H9 (cell line): ENCODE data around the gene ZNF791. TPM values are rescaled to one million over a fixed set of nuclear protein-coding genes. Genes with fewer than 3 reads are reported as not detected.

ENCODE experiments used
- DNase-seq: peaks from one replicate; pipeline ENCODE4 v3.0.0-alpha.2; 2017
- H2AFZ ChIP-seq: one replicate; pipeline ENCODE4 v1.6.1; 2013; ENCODE audit warnings: mild to moderate bottlenecking, low read length, control low read depth, moderate library complexity
- H2AK5ac ChIP-seq: 2 replicates; pipeline ENCODE4 v1.6.1; 2013; ENCODE audit warnings: low read length, control low read depth, mixed read lengths; ENCODE audit not compliant: insufficient read length
- H2BK120ac ChIP-seq: one replicate; pipeline ENCODE4 v1.6.1; 2013; ENCODE audit warnings: low read depth, mild to moderate bottlenecking, low read length, control low read depth, inconsistent platforms; ENCODE audit not compliant: poor library complexity, severe bottlenecking
- H2BK12ac ChIP-seq: 2 replicates; pipeline ENCODE4 v1.6.1; 2013; ENCODE audit warnings: low read length, control low read depth, mixed read lengths, low read depth; ENCODE audit not compliant: insufficient read length
- H2BK15ac ChIP-seq: 2 replicates; pipeline ENCODE4 v1.6.1; 2013; ENCODE audit warnings: low read depth, low read length, control low read depth
- H2BK20ac ChIP-seq: one replicate; pipeline ENCODE4 v1.6.1; 2013; ENCODE audit warnings: low read depth, mild to moderate bottlenecking, low read length, control low read depth, inconsistent platforms; ENCODE audit not compliant: poor library complexity, severe bottlenecking
- H2BK5ac ChIP-seq: 2 replicates; pipeline ENCODE4 v1.6.1; 2013; ENCODE audit warnings: low read length, control low read depth, mixed read lengths; ENCODE audit not compliant: insufficient read length
- H3K14ac ChIP-seq: 2 replicates; pipeline ENCODE4 v1.6.1; 2013; ENCODE audit warnings: low read length, control low read depth; ENCODE audit not compliant: insufficient read depth
- H3K18ac ChIP-seq: 2 replicates; pipeline ENCODE4 v1.6.1; 2013; ENCODE audit warnings: low read depth, mild to moderate bottlenecking, mixed read lengths, low read length, control low read depth; ENCODE audit not compliant: insufficient read length
- H3K23ac ChIP-seq: 2 replicates; pipeline ENCODE4 v1.6.1; 2013; ENCODE audit warnings: low read length, control low read depth, mixed read lengths, low read depth; ENCODE audit not compliant: insufficient read length
- H3K23me2 ChIP-seq: 2 replicates; pipeline ENCODE4 v1.6.1; 2013; ENCODE audit warnings: low read depth, mild to moderate bottlenecking, mixed read lengths, low read length, control low read depth; ENCODE audit not compliant: insufficient read length, poor library complexity, severe bottlenecking
- H3K27ac ChIP-seq: 2 replicates; pipeline ENCODE4 v1.5.1; 2013; ENCODE audit warnings: low read length, control low read depth, mixed read lengths, low read depth; ENCODE audit not compliant: insufficient read length
- H3K27me3 ChIP-seq: 2 replicates; pipeline ENCODE4 v1.6.1; 2013; ENCODE audit warnings: low read length, control low read depth, inconsistent platforms; ENCODE audit not compliant: insufficient read depth
- H3K4ac ChIP-seq: 2 replicates; pipeline ENCODE4 v1.6.1; 2013; ENCODE audit warnings: low read depth, mild to moderate bottlenecking, control low read depth, inconsistent platforms, low read length, moderate library complexity
- H3K4me1 ChIP-seq: 2 replicates; pipeline ENCODE4 v1.6.1; 2013; ENCODE audit warnings: low read length, control low read depth, inconsistent platforms; ENCODE audit not compliant: insufficient read depth
- H3K4me2 ChIP-seq: 2 replicates; pipeline ENCODE4 v1.6.1; 2013; ENCODE audit warnings: low read length, control low read depth, mixed read lengths; ENCODE audit not compliant: insufficient read length, insufficient read depth
- H3K56ac ChIP-seq: 2 replicates; pipeline ENCODE4 v1.6.1; 2013; ENCODE audit warnings: low read depth, mild to moderate bottlenecking, mixed read lengths, low read length, control low read depth; ENCODE audit not compliant: insufficient read length
- H3K79me1 ChIP-seq: 2 replicates; pipeline ENCODE4 v1.6.1; 2013; ENCODE audit warnings: low read depth, mild to moderate bottlenecking, moderate library complexity, low read length, control low read depth, inconsistent platforms; ENCODE audit not compliant: insufficient read depth, poor library complexity, severe bottlenecking
- H3K79me2 ChIP-seq: 2 replicates; pipeline ENCODE4 v1.6.1; 2013; ENCODE audit warnings: low read length, control low read depth, inconsistent platforms; ENCODE audit not compliant: insufficient read depth
- H3K9ac ChIP-seq: 2 replicates; pipeline ENCODE4 v1.6.1; 2013; ENCODE audit warnings: low read length, control low read depth, mixed read lengths; ENCODE audit not compliant: insufficient read length; ENCODE audit errors: extremely low read depth
- H3K9me3 ChIP-seq: one replicate; pipeline ENCODE4 v1.6.1; 2013; ENCODE audit warnings: low read depth, low read length, inconsistent platforms; ENCODE audit not compliant: control insufficient read depth
- H3T11ph ChIP-seq: one replicate; pipeline ENCODE4 v1.6.1; 2013; ENCODE audit warnings: mild to moderate bottlenecking, low read length, control low read depth, inconsistent platforms
- H4K20me1 ChIP-seq: one replicate; pipeline ENCODE4 v1.6.1; 2013; ENCODE audit not compliant: control insufficient read depth, insufficient read length, insufficient read depth
- H4K5ac ChIP-seq: 2 replicates; pipeline ENCODE4 v1.6.1; 2013; ENCODE audit warnings: low read depth, mild to moderate bottlenecking, mixed read lengths, low read length, control low read depth; ENCODE audit not compliant: insufficient read length
- H4K8ac ChIP-seq: replicated peaks from 2 replicates; pipeline ENCODE4 v1.6.1; 2013; ENCODE audit warnings: low read length, control low read depth, mixed read lengths, low read depth; ENCODE audit not compliant: insufficient read length
- H4K91ac ChIP-seq: 2 replicates; pipeline ENCODE4 v1.6.1; 2013; ENCODE audit warnings: low read depth, mild to moderate bottlenecking, moderate library complexity, mixed read lengths, low read length, control low read depth; ENCODE audit not compliant: insufficient read length
- H3K27ac Mint-ChIP-seq, 3 experiments: 2 replicates in 2 of 3; 3 replicates in 1 of 3; pipeline ENCODE4 v1.8.0; 2020 to 2021; ENCODE audit warnings: mixed read lengths in 3 of 3, mild to moderate bottlenecking in 1 of 3, moderate library complexity in 1 of 3
- H3K27me3 Mint-ChIP-seq: 2 replicates; pipeline ENCODE4 v1.8.0; 2021; ENCODE audit warnings: low read depth, mild to moderate bottlenecking, moderate library complexity, mixed read lengths
- H3K36me3 Mint-ChIP-seq, 3 experiments: 2 replicates in 2 of 3; 3 replicates in 1 of 3; pipeline ENCODE4 v1.8.0; 2020 to 2021; ENCODE audit warnings: low read depth in 3 of 3, mixed read lengths in 3 of 3; ENCODE audit not compliant: insufficient read depth in 1 of 3
- H3K4me1 Mint-ChIP-seq, 2 experiments: 2 replicates each; pipeline ENCODE4 v1.8.0; 2020; ENCODE audit warnings: mixed read lengths in 2 of 2
- H3K4me3 Mint-ChIP-seq, 2 experiments: 2 replicates in 1 of 2; 3 replicates in 1 of 2; pipeline ENCODE4 v1.8.0; 2020 to 2021; ENCODE audit warnings: mild to moderate bottlenecking in 2 of 2, mixed read lengths in 2 of 2, moderate library complexity in 1 of 2
- H3K9me3 Mint-ChIP-seq, 2 experiments: 2 replicates in 1 of 2; 3 replicates in 1 of 2; pipeline ENCODE4 v1.8.0; 2020; ENCODE audit warnings: mild to moderate bottlenecking in 2 of 2, mixed read lengths in 2 of 2, moderate library complexity in 1 of 2
- WGBS: extraction: QIAGEN DNeasy Blood & Tissue Kit; methylation state at CpG from one replicate; pipeline ENCODE4 v1.1.7; 2013; ENCODE audit warnings: missing lambda C conversion rate, low lambda C conversion rate, mixed read lengths; ENCODE audit not compliant: insufficient read length; ENCODE audit errors: extremely low coverage; 5-methylcytosine and 5-hydroxymethylcytosine counted together
- total RNA-seq: library from RNA; stranded (reverse); gene quantifications from 2 replicates; pipeline ENCODE4 v1.2.1, GENCODE V29; 2021
- TF ChIP-seq, protein P1 (sequence below): fragments of 200-600 bp; sonication (generic); conservative IDR thresholded peaks from 3 replicates; pipeline ENCODE4 v1.8.0; 2021; ENCODE audit warnings: antibody characterized with exemption, mild to moderate bottlenecking

Gene ZNF791
- total RNA-seq, 1 experiment from 2014 or later, result 20.2 TPM

DNA sequence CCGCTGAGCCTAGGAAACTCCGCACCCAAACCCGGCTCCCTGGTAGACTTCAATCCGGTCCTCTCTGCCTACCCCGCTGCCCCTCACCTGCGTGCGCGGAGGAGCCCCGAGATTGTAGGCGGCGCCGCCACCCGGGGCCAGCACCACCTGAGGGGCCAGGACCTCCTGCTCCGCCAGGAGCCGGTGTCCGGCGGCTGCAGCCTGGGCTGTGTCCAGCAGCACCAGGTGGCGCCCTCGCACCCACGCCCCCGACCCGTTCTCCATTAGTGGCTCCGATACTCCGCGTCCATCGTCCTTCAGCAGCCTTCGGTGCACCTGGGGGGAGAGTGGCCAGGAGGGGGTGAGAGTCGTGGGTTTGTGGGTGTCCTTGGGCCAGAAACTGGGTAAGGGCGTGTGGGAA lies 37.4 kb downstream of the ZNF791 start:
- peak; percentile 76 for DNase-seq
- Histone ChIP-seq H2AK5ac (no peak overlapping the region), H4K5ac (no peak overlapping the region), H3K18ac (no peak overlapping the region), H3K4ac (no peak overlapping the region), H3K23me2 (no peaks in the 10 kb centered on the region), H2AFZ (no peak overlapping the region), H3K14ac (no peak overlapping the region), H3K4me2 (no peak overlapping the region), H3K79me2 (no peaks in the 10 kb centered on the region), H2BK120ac (no peak overlapping the region), H4K91ac (no peak overlapping the region), H4K20me1 (no peaks in the 10 kb centered on the region), H3K9ac (no peak overlapping the region), H3K79me1 (no peaks in the 10 kb centered on the region), H2BK5ac (no peak overlapping the region), H3K27me3 (no peaks in the 10 kb centered on the region), H3K56ac (no peak overlapping the region), H3T11ph (no peak overlapping the region), H3K27ac (no peak overlapping the region), H3K4me1 (no peaks in the 10 kb centered on the region), H2BK15ac (no peak overlapping the region), H3K9me3 (no peaks in the 10 kb centered on the region), H2BK20ac (no peak overlapping the region), H4K8ac (no peak overlapping the region), H2BK12ac (no peak overlapping the region), H3K23ac (no peak overlapping the region)
- Mint-ChIP-seq H3K36me3 (peaks cover 8 to 17% (median 14%) of the 10 kb centered on the region in 3 experiments), H3K4me3 (peak overlapping the region in 1 of 2 experiments; percentile 34; a peak in 1 of 5 replicates), H3K27ac (no peak overlapping the region; a peak in 1 of 7 replicates), H3K9me3 (peaks cover 0 to 5% of the 10 kb centered on the region in 2 experiments; a peak in 3 of 5 replicates), H3K27me3 (peaks cover 2% of the 10 kb centered on the region; the same call in 1 of the 2 replicates), H3K4me1 (peaks cover 0 to 2% of the 10 kb centered on the region in 2 experiments; a peak in 1 of 4 replicates)
- no CpG with 5 or more reads among the region's 29 CpGs for WGBS
- TF ChIP-seq, protein P1, sequence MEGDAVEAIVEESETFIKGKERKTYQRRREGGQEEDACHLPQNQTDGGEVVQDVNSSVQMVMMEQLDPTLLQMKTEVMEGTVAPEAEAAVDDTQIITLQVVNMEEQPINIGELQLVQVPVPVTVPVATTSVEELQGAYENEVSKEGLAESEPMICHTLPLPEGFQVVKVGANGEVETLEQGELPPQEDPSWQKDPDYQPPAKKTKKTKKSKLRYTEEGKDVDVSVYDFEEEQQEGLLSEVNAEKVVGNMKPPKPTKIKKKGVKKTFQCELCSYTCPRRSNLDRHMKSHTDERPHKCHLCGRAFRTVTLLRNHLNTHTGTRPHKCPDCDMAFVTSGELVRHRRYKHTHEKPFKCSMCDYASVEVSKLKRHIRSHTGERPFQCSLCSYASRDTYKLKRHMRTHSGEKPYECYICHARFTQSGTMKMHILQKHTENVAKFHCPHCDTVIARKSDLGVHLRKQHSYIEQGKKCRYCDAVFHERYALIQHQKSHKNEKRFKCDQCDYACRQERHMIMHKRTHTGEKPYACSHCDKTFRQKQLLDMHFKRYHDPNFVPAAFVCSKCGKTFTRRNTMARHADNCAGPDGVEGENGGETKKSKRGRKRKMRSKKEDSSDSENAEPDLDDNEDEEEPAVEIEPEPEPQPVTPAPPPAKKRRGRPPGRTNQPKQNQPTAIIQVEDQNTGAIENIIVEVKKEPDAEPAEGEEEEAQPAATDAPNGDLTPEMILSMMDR, result peak; percentile 49
